BJ (cell line): ENCODE data around the gene EEF1E1. TPM values are rescaled to one million over a fixed set of nuclear protein-coding genes. Genes with fewer than 3 reads are reported as not detected.
"Not testable (repeated sequence)": the region's sequence is repeated elsewhere in the genome, so short reads cannot be mapped to it uniquely, and the experiment has no call there.

Experiments
- CTCF ChIA-PET: fragments of 350-600 bp; formaldehyde crosslinking; extraction: SDS; loops from one replicate; lab custom pipeline; 2021; ENCODE audit warnings: antibody characterized with exemption, inconsistent platforms; lab: Yijun Ruan, JAX
- POLR2A ChIA-PET: fragments of 300-600 bp; sonication (Branson Sonifier 250); formaldehyde crosslinking; extraction: SDS; loops from one replicate; lab custom pipeline; 2021; ENCODE audit warnings: antibody characterized with exemption; lab: Charles Lee
- DNase-seq: peaks from one replicate; pipeline ENCODE4 v3.0.0-alpha.2; 2011; ENCODE audit warnings: low read depth
- H3K27me3 ChIP-seq: 2 replicates; pipeline ENCODE4 v1.6.0; 2011; ENCODE audit warnings: low read length; ENCODE audit not compliant: control insufficient read depth, insufficient read depth
- H3K36me3 ChIP-seq: 2 replicates; pipeline ENCODE4 v1.5.1; 2011; ENCODE audit warnings: low read length; ENCODE audit not compliant: control insufficient read depth, insufficient read depth
- H3K4me3 ChIP-seq: 2 replicates; pipeline ENCODE4 v1.5.1; 2011; ENCODE audit warnings: low read depth, mild to moderate bottlenecking, control low read depth, low read length
- polyA plus RNA-seq: library from polyadenylated mRNA; depleted of rRNA; stranded (reverse); fragments of >200 nt; gene quantifications from 2 replicates; pipeline ENCODE4 v1.2.3, GENCODE V29; 2011
- TF ChIP-seq, protein P1 (sequence below): IDR thresholded peaks from 2 replicates; pipeline ENCODE4 v1.5.1; 2011; ENCODE audit warnings: low read depth, mild to moderate bottlenecking, control low read depth, inconsistent platforms, low read length, moderate library complexity; ENCODE audit not compliant: insufficient read depth

Gene EEF1E1
- polyA plus RNA-seq, 1 experiment = 26.4 TPM

DNA sequence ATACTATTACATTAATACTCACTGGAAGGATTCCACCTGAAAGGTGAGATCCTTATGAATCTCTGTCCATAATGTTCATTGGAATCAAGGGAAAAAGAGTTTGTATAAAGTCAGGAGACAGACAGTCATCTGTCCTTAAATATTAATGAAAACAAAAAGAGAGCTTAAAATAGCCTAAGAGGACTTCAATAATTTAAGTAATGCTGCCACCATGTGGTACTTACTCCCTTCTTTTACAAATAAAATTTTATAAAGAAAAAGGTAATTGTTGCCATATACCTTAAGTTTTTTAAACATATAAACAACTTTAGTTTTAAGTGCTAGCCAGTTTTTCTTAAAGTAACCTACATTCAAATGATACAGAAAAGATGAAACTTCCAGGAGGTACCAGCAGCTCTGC lies 43.2 kb downstream of the EEF1E1 start:
- DNase-seq = no peak
- ChIA-PET CTCF (interaction anchor here (0.5 to 4.4 kb wide), 14 partner anchors 11 to 441 kb away, joined by 3 to 34 read pairs (median 4); partner anchors contain the start of gene BMP6), POLR2A (interaction anchor here (0.5 to 0.6 kb wide), 2 partner anchors 199 to 337 kb away, joined by 3 to 14 read pairs; no protein-coding TSS in a partner anchor)
- Histone ChIP-seq H3K27me3 (no peaks in the 10 kb centered on the region), H3K36me3 (peaks cover 4% of the 10 kb centered on the region; the same call in 1 of the 2 replicates), H3K4me3 (no peak overlapping the region)
- TF ChIP-seq, protein P1, sequence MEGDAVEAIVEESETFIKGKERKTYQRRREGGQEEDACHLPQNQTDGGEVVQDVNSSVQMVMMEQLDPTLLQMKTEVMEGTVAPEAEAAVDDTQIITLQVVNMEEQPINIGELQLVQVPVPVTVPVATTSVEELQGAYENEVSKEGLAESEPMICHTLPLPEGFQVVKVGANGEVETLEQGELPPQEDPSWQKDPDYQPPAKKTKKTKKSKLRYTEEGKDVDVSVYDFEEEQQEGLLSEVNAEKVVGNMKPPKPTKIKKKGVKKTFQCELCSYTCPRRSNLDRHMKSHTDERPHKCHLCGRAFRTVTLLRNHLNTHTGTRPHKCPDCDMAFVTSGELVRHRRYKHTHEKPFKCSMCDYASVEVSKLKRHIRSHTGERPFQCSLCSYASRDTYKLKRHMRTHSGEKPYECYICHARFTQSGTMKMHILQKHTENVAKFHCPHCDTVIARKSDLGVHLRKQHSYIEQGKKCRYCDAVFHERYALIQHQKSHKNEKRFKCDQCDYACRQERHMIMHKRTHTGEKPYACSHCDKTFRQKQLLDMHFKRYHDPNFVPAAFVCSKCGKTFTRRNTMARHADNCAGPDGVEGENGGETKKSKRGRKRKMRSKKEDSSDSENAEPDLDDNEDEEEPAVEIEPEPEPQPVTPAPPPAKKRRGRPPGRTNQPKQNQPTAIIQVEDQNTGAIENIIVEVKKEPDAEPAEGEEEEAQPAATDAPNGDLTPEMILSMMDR = peak; percentile 31

DNA sequence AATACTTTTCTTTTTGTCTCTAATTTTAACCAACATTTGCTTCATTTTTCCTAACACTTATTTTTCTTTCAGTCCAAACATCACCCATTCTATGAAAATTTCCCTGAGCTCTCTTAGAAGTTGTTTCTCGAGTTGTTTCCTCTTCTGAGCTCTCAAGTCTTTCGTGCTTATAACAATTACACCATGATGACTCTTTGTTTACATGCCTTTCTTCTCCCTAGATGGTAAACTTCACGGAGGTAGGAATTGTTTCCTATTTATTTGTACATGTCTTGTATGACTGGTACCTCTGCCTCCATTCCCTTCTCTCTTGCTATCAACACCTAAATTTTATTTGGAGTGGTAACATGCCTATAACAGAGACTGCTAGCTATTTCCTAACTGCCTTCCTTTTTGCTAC lies 44.6 kb downstream of the EEF1E1 start:
- TF ChIP-seq, protein P1 = no peak
- H3K36me3 ChIP-seq = peaks cover 4% of the 10 kb centered on the region; the same call in 1 of the 2 replicates
- no peak for DNase-seq
- no peaks in the 10 kb centered on the region for H3K27me3 ChIP-seq
- no peak overlapping the region for H3K4me3 ChIP-seq
- ChIA-PET CTCF (interaction anchor here (1.2 to 4.4 kb wide), 4 partner anchors 18 to 347 kb away, joined by 3 to 34 read pairs (median 8); no protein-coding TSS in a partner anchor), POLR2A (no interaction called here)

DNA sequence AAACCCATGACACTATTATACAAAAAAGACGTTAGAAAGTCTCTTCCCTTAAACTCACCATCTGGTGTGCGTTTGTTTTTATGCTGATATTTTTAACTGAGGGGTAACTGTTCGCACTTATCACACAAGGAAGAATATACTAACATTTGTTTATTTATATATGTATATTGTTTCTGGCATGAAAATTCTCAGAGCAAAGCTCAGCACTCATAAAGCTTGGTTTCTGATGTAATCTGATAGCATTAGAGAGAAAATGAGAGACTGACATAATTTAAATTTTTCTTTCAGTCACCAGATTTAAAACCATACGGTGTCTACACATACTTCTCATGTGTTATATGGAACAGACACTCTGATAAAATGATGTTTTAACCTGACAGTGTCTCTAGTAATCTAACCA lies 45.1 kb downstream of the EEF1E1 start:
- POLR2A ChIA-PET = no interaction called here

DNA sequence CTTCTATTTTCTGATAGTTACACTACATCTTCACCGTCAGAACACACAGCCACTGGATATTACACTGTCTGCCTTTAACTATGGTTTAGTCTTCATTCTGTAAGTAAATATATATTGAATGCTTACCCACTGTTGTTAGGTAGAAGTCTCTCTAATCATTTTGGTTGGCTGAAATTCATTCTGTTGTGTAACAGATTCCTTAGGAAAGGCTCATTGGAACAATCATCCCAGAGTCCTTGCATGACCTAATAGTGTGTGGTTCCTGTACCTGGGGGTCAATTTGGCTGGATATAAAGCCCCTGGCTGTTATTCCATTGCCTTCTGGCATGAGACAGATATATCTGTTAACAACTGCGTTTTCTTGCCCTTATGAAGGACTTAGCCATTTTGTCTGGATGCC lies 48.1 kb downstream of the EEF1E1 start:
- DNase-seq = no peak
- H3K4me3 ChIP-seq = no peak overlapping the region
- H3K27me3 ChIP-seq = no peaks in the 10 kb centered on the region
- TF ChIP-seq, protein P1 = no peak
- POLR2A ChIA-PET = no interaction called here
- H3K36me3 ChIP-seq = peaks cover 3% of the 10 kb centered on the region; the same call in 1 of the 2 replicates
- CTCF ChIA-PET = no interaction called here

More for the DNA sequence above, 45.1 kb downstream of the EEF1E1 start:
- CTCF ChIA-PET = interaction anchor here (0.9 to 4.4 kb wide), 4 partner anchors 9 to 347 kb away, joined by 3 to 34 read pairs (median 3); no protein-coding TSS in a partner anchor
- Histone ChIP-seq H3K27me3 (no peaks in the 10 kb centered on the region), H3K36me3 (peaks cover 4% of the 10 kb centered on the region; the same call in 1 of the 2 replicates), H3K4me3 (no peak overlapping the region)
- no peak for DNase-seq
- TF ChIP-seq, protein P1 = no peak

DNA sequence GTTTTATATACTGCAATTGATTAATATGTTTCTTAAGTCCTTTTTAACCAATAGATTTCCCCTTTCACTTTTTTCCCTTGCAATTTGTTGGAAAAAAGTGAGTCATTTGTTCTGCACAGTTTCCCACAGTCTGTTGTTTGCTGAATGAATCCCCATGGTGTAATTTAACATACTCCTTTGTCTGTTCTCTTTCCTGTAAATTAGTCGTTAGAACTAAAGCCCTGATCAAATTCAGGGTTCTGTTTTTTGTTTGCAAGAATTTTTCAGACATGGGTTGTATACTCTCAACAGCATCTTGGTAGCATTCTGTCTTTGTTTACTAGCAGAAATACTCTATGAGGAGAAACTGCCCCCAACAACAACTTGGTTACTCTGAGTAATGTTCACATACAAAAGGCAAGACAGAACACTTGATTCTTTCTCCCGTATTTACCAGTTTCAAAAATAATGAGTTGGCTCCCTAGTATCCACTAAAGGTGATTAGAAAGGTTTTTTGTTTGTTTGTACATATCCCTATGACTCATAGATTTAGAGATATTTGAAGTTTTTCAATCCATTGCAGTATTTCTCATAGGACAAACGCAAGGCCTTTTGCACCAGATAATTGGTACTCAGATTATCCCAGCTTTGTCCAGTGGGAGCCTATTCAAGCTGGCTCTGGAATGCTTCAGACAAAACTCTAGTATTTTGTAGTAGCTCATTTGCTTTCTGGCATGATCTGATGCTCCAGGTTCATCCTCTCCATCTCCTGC lies 54.6 kb downstream of the EEF1E1 start:
- DNase-seq = no peak
- H3K4me3 ChIP-seq = no peak overlapping the region
- H3K36me3 ChIP-seq = no peaks in the 10 kb centered on the region
- TF ChIP-seq, protein P1 = no peak
- no peaks in the 10 kb centered on the region for H3K27me3 ChIP-seq
- ChIA-PET CTCF (interaction anchor here (0.9 kb wide), 1 partner anchor 9 kb away, joined by 3 read pairs; no protein-coding TSS in a partner anchor), POLR2A (no interaction called here)

DNA sequence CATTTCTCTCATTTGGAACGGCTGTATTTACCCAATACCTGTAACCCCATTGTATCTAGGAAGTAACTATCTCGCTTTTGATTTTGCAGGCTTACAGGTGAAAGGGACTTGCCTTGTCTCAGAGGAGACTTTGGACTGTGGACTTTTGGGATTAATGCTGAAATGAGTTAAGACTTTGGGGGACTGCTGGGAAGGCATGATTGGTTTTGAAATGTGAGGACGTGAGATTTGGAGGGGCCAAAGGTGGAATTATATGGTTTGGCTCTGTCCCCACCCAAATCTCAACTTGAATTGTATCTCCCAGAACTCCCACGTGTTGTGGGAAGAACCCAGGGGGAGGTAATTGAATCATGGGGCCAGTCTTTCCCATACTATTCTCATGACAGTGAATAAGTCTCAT lies 56.6 kb downstream of the EEF1E1 start:
- H3K36me3 ChIP-seq, DNase-seq, CTCF ChIA-PET, H3K27me3 ChIP-seq, H3K4me3 ChIP-seq, POLR2A ChIA-PET: not testable (repeated sequence)
